HT-29 (cell line): Measurements from ENCODE around the gene KRTAP10-4. TPM values are rescaled to one million over a fixed set of nuclear protein-coding genes. Genes with fewer than 3 reads are reported as not detected.

Source experiments
- DNase-seq: peaks from one replicate; pipeline ENCODE4 v3.0.0-alpha.2; 2015; ENCODE audit warnings: low spot score
- total RNA-seq: library from RNA; depleted of rRNA; stranded (reverse); fragments of >200 nt; shearing (Covaris generic); gene quantifications from 2 replicates; pipeline ENCODE4 v1.2.3, GENCODE V29; 2014; rRNA removed

The KRTAP10-4 gene
- total RNA-seq, 1 experiment from 2014 or later, result not detected

GRCh38 chr21:44615911-44616590 is 42.5 kb downstream of the KRTAP10-4 start:
- no peak for DNase-seq

GRCh38 chr21:44616591-44616926 is 43.0 kb downstream of the KRTAP10-4 start:
- no peak for DNase-seq

GRCh38 chr21:44617071-44617501 is 43.6 kb downstream of the KRTAP10-4 start:
- DNase-seq, result no peak

DNA sequence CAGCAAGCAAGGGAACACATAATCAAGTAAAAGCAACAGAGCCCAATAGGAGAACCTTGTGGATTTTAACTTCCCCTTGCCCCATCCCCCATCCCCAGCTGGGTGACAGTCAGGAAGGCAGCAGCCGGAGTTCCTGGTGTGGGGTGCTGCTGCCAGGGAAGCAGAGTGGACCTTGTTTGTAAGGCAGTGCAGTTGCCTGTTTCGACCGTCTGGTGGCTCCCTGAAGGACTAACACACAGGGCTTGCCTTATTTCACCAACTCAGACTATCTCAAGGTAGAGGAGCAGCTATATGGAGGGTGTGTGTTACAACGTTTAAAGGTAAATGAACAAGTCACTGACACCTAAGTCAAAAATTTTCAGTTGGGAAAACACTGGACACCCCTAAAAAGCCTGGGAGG is 45.0 kb downstream of the KRTAP10-4 start:
- peak; percentile 14 for DNase-seq

GRCh38 chr21:44618909-44619308 is 45.4 kb downstream of the KRTAP10-4 start:
- no peak for DNase-seq

GRCh38 chr21:44619886-44620285 is 46.4 kb downstream of the KRTAP10-4 start:
- DNase-seq, result no peak

- no peak for DNase-seq
These were observed 50.0 kb downstream of the KRTAP10-4 start for GRCh38 chr21:44623575-44623974.

Other genes with a start within 250 kb of the KRTAP10-4 start
- 21.7 and 21.8 TPM in 2 replicates for gene CFAP410, start 234.3 kb upstream of the KRTAP10-4 start, total RNA-seq
- 0.60 TPM in 1 of 2 replicates, not detected in the other for gene TRPM2, start 220.1 kb upstream of the KRTAP10-4 start, total RNA-seq
- gene LRRC3, start 118.2 kb upstream of the KRTAP10-4 start, total RNA-seq, result 0.08 and 0.10 TPM in 2 replicates
- gene KRTAP10-1, start 33.5 kb upstream of the KRTAP10-4 start, total RNA-seq, result not detected in 2 replicates
- gene KRTAP10-2, start 22.2 kb upstream of the KRTAP10-4 start, total RNA-seq, result not detected in 2 replicates
- gene KRTAP10-3, start 14.9 kb upstream of the KRTAP10-4 start, total RNA-seq, result not detected in 2 replicates
- gene KRTAP10-5, start 6.9 kb downstream of the KRTAP10-4 start, total RNA-seq, result not detected in 2 replicates
- gene KRTAP10-6, start 18.8 kb downstream of the KRTAP10-4 start, total RNA-seq, result not detected in 2 replicates
- gene KRTAP10-7, start 26.9 kb downstream of the KRTAP10-4 start, total RNA-seq, result not detected in 2 replicates
- gene KRTAP10-8, start 38.4 kb downstream of the KRTAP10-4 start, total RNA-seq, result not detected in 2 replicates
- not detected in 2 replicates for gene KRTAP10-9, start 53.4 kb downstream of the KRTAP10-4 start, total RNA-seq
- not detected in 2 replicates for gene KRTAP10-10, start 63.6 kb downstream of the KRTAP10-4 start, total RNA-seq
- gene KRTAP10-11, start 72.7 kb downstream of the KRTAP10-4 start, total RNA-seq, result not detected in 2 replicates
- gene KRTAP12-4, start 80.9 kb downstream of the KRTAP10-4 start, total RNA-seq, result not detected in 2 replicates
- gene KRTAP12-3, start 84.2 kb downstream of the KRTAP10-4 start, total RNA-seq, result not detected in 2 replicates
- not detected in 2 replicates for gene KRTAP12-2, start 93.2 kb downstream of the KRTAP10-4 start, total RNA-seq
- gene KRTAP12-1, start 108.4 kb downstream of the KRTAP10-4 start, total RNA-seq, result not detected in 2 replicates
- gene KRTAP10-12, start 123.4 kb downstream of the KRTAP10-4 start, total RNA-seq, result not detected in 2 replicates
- gene TSPEAR, start 137.8 kb downstream of the KRTAP10-4 start, total RNA-seq, result not detected in 2 replicates
- 63.7 and 64.5 TPM in 2 replicates for gene UBE2G2, start 228.1 kb downstream of the KRTAP10-4 start, total RNA-seq
- gene SUMO3, start 244.3 kb downstream of the KRTAP10-4 start, total RNA-seq, result 90.3 and 98.8 TPM in 2 replicates